ENCODE results near the gene ZKSCAN1.
"Not testable (repeated sequence)": the region's sequence is repeated elsewhere in the genome, so short reads cannot be mapped to it uniquely, and the experiment has no call there.

ZKSCAN1 gene

DNA sequence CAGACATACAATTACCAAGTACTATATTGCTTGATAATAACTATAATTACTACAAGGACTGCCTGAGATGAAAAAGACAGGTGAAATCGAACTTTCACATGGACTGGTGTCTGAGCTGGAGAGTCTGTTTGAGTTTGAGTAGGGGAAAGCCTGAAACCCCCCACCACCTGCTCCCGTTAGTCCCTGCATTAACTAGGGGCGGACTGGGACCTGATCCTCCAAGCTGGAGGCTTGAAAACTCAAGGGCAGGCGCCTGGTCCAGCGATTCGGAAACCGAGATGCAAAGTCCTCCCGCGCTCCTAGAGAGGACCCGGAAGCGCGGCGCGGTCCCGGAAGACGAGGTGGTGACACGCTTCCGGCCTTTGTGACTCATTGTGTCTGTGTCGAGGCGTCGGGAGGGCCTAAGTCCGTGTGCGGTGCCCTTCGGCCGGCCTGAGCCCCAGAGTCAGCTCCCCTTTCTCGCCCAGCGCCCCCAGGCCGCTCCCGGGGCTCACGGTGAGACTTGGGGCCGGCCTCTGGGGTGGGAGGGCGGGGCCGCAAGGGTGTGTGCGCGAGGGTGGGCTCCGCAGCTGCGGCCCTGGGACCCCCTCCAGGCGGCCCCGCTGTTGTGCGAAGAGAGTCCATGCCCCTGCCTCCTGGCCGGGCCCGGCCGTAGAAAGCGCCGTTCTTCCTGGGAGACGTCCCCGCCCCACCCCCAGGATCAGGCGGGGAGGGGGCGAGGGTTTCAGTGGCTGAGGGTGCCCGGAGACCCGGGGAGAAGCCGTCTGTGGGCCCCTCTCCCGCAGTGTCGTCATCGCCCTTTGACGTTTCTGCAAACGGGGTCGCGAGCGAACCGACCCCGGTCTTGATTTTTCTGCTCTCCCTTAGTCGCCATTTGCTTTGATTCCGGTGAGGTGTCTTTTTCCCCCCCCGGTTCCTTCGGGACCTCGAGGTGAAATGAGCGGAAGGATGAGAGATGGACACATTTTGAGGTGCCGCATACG is at the start of gene ZKSCAN1:
ZKSCAN1 (plus strand) TSS at position 365 of the 983 bp plus-strand sequence. CDS start 7,911 bp downstream, outside the sequence.
- WGBS (ENCODE audit: insufficient coverage, insufficient read length), result no CpG with 5 or more reads among the region's 70 CpGs
- Histone ChIP-seq H3K27me3 (ENCODE audit: control insufficient read depth, insufficient read depth, low read length) (no peaks in the 10 kb centered on the region), H3K27ac (ENCODE audit: low read length) (no peak within 1 kb of the TSS), H3K9me3 (ENCODE audit: control insufficient read depth, insufficient read depth, low read length) (no peaks in the 10 kb centered on the region), H3K36me3 (ENCODE audit: control insufficient read depth, insufficient read depth, low read length) (no peaks in the 10 kb centered on the region), H3K4me1 (ENCODE audit: control insufficient read depth, insufficient read depth, low read length) (no peaks in the 10 kb centered on the region), H3K4me3 (ENCODE audit: low read length) (peak within 1 kb of the TSS; percentile 78)
- peak; percentile 73 for DNase-seq (ENCODE audit: low read depth, low spot score)

DNA sequence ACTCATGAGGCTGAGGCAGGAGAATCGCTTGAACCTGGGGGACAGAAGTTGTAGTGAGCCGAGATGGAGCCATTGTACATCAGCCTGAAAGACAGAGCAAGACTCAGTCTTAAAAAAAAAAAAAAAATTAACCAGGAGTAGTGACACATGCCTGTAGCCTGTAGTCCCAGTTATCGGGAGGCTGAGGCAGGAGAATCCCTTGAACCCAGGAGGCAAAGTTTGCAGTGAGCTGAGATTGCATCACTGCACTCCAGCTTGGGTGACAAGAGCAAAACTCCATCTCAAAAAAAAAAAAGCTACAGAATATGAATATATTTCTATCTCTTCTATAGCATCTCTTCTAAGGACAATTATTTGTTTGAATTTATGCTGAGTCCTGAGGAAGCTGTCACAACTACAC is 46.1 kb upstream of the ZKSCAN1 start:
- Histone ChIP-seq H3K4me1 (ENCODE audit: control insufficient read depth, insufficient read depth, low read length) (no peaks in the 10 kb centered on the region), H3K9me3 (ENCODE audit: control insufficient read depth, insufficient read depth, low read length) (no peaks in the 10 kb centered on the region), H3K27me3 (ENCODE audit: control insufficient read depth, insufficient read depth, low read length) (no peaks in the 10 kb centered on the region), H3K27ac (ENCODE audit: low read length) (no peak overlapping the region), H3K4me3 (ENCODE audit: low read length) (no peak overlapping the region), H3K36me3 (ENCODE audit: control insufficient read depth, insufficient read depth, low read length) (no peaks in the 10 kb centered on the region)
- no CpG with 5 or more reads among the region's 3 CpGs for WGBS (ENCODE audit: insufficient coverage, insufficient read length)
- DNase-seq (ENCODE audit: low read depth, low spot score), result no peak

DNA sequence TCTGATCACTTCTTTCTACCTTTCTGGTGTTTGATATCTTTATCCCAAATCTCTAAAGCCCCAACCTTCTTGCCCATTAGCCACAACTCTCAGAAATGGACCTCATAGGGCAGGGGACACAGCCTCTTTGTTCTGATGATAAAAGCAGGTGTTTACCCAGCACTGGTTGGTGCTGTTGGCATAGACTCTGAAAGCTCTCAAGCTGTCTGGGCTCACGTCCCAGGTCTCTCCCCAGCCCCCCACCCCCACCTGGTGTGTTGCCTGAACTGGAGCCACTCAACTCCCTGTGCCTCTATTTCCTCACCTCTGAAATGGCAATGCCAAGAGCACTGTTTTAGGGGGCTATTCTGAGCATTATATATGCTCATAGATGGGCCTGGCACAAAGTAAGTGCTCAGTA is 45.6 kb upstream of the ZKSCAN1 start:
- not testable (repeated sequence) for H3K27ac ChIP-seq (ENCODE audit: low read length); H3K4me1 ChIP-seq (ENCODE audit: control insufficient read depth, insufficient read depth, low read length); H3K27me3 ChIP-seq (ENCODE audit: control insufficient read depth, insufficient read depth, low read length); DNase-seq (ENCODE audit: low read depth, low spot score); H3K4me3 ChIP-seq (ENCODE audit: low read length); H3K9me3 ChIP-seq (ENCODE audit: control insufficient read depth, insufficient read depth, low read length); H3K36me3 ChIP-seq (ENCODE audit: control insufficient read depth, insufficient read depth, low read length)
- WGBS (ENCODE audit: insufficient coverage, insufficient read length), result no CpG with 5 or more reads among the region's 1 CpG

DNA sequence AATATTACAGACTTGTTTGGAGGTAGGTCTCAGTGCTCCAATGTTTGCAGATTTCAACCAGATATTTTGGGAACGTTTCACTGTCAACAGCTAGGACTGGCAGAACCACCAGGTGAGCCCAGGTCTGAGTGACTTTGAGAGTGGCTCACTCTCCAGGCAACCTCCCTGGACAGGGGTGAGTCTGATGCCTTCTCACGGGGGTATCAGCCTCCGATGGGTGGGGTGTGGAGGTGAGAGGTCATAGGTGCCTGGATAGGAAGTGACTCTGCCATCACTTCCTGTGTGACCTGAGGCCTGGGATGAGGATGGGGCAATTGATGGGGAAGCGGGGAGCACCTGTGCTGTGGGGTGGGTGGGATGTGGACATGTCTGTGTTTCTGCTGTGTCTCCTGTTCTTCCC is 44.2 kb upstream of the ZKSCAN1 start:
- DNase-seq (ENCODE audit: low read depth, low spot score), result no peak
- H3K9me3 ChIP-seq (ENCODE audit: control insufficient read depth, insufficient read depth, low read length), result no peaks in the 10 kb centered on the region

DNA sequence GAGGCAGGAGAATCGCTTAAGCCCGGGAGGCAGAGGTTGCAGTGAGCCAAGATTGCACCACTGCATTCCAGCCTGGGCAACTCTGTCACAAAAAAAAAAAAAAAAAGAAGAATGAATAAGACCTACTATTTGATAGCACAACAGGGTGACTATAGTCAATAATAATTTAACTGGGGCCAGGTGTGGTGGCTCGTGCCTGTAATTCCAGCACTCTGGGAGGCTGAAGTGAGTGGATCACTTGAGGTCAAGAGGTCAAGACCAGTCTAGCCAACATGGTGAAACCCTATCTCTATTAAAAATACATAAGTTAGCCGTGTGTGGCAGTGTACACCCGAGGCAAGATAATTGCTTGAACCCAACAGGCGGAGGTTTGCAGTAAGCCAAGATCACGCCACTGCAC is 41.6 kb upstream of the ZKSCAN1 start:
- no CpG with 5 or more reads among the region's 7 CpGs for WGBS (ENCODE audit: insufficient coverage, insufficient read length)
- H3K4me1 ChIP-seq (ENCODE audit: control insufficient read depth, insufficient read depth, low read length); H3K9me3 ChIP-seq (ENCODE audit: control insufficient read depth, insufficient read depth, low read length); H3K27me3 ChIP-seq (ENCODE audit: control insufficient read depth, insufficient read depth, low read length); H3K27ac ChIP-seq (ENCODE audit: low read length); H3K36me3 ChIP-seq (ENCODE audit: control insufficient read depth, insufficient read depth, low read length); H3K4me3 ChIP-seq (ENCODE audit: low read length); DNase-seq (ENCODE audit: low read depth, low spot score): not testable (repeated sequence)

More for the DNA sequence above, 44.2 kb upstream of the ZKSCAN1 start:
- Histone ChIP-seq H3K27me3 (ENCODE audit: control insufficient read depth, insufficient read depth, low read length) (no peaks in the 10 kb centered on the region), H3K4me3 (ENCODE audit: low read length) (no peak overlapping the region), H3K4me1 (ENCODE audit: control insufficient read depth, insufficient read depth, low read length) (peaks cover 2% of the 10 kb centered on the region; the same call in 1 of the 2 replicates), H3K36me3 (ENCODE audit: control insufficient read depth, insufficient read depth, low read length) (no peaks in the 10 kb centered on the region), H3K27ac (ENCODE audit: low read length) (no peak overlapping the region)
- no CpG with 5 or more reads among the region's 4 CpGs for WGBS (ENCODE audit: insufficient coverage, insufficient read length)

DNA sequence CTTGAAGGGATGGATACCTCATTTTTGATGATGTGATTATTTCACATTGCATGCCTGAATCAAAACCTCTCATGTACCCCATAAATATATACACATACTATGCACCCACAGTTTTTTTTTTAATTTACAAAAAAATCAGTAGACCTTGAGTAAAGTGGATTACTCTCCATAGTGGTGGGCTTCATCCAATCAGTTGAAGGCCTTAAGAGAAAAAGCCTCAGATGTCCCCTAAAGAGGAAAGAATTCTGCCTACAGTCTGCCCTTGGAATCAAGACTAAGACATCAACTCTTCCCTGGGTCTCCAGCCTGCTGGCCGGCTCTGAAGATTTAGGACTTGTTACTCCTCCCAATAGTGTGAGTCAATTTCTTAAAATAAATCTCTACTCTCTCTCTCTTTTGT is 40.7 kb upstream of the ZKSCAN1 start:
- H3K36me3 ChIP-seq (ENCODE audit: control insufficient read depth, insufficient read depth, low read length), result no peaks in the 10 kb centered on the region
- WGBS (ENCODE audit: insufficient coverage, insufficient read length), result no CpG with 5 or more reads among the region's 1 CpG

DNA sequence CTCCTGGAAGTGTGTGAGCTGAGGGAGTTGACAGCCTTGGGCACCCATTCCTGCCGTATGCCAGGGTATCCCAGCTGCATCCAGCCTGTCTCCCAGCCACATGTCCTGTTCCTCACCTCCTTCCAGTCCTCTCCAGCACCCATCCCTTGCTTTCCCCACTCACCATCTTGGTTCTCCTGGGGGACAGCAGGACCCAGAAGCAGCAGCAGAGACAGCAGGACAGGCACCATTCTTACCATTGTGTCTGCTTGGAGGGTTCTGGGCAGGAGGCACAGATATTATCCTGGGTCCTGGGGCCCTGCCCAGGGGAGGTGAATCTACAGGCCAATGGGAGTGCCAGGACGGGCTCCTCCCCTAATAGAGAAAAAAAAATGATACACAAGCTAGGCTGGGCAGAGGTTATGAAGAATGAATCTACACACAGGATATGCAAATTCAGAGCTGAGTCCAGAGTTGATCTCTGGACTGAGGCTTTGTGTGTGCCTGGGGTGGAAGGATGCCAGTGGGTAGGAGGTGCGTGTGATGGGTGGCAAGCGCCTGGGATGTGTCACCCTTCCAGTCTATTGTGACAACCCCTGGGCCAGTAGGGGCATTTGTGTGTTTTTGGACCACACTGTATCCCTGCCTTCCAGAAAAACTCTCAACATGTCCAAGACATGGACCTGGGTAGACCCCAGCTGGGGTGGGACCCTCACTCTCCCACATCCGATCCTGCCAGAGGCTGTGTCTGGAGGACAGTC is 39.4 kb upstream of the ZKSCAN1 start, which contains the start of gene AZGP1:
AZGP1 (minus strand) TSS at position 250 of the 740 bp plus-strand sequence; CDS start at position 239, 11 bp downstream.
- no CpG with 5 or more reads among the region's 5 CpGs for WGBS (ENCODE audit: insufficient coverage, insufficient read length)
- Histone ChIP-seq H3K4me1 (ENCODE audit: control insufficient read depth, insufficient read depth, low read length) (peaks cover 4% of the 10 kb centered on the region; the same call in 1 of the 2 replicates), H3K36me3 (ENCODE audit: control insufficient read depth, insufficient read depth, low read length) (no peaks in the 10 kb centered on the region), H3K27me3 (ENCODE audit: control insufficient read depth, insufficient read depth, low read length) (no peaks in the 10 kb centered on the region), H3K4me3 (ENCODE audit: low read length) (no peak within 1 kb of the TSS), H3K27ac (ENCODE audit: low read length) (no peak within 1 kb of the TSS), H3K9me3 (ENCODE audit: control insufficient read depth, insufficient read depth, low read length) (no peaks in the 10 kb centered on the region)
- DNase-seq (ENCODE audit: low read depth, low spot score), result no peak

More for the DNA sequence above, 40.7 kb upstream of the ZKSCAN1 start:
- no peak for DNase-seq (ENCODE audit: low read depth, low spot score)
- Histone ChIP-seq H3K4me3 (ENCODE audit: low read length) (no peak overlapping the region), H3K4me1 (ENCODE audit: control insufficient read depth, insufficient read depth, low read length) (peaks cover 2% of the 10 kb centered on the region; the same call in 1 of the 2 replicates), H3K27me3 (ENCODE audit: control insufficient read depth, insufficient read depth, low read length) (no peaks in the 10 kb centered on the region), H3K9me3 (ENCODE audit: control insufficient read depth, insufficient read depth, low read length) (no peaks in the 10 kb centered on the region), H3K27ac (ENCODE audit: low read length) (no peak overlapping the region)

DNA sequence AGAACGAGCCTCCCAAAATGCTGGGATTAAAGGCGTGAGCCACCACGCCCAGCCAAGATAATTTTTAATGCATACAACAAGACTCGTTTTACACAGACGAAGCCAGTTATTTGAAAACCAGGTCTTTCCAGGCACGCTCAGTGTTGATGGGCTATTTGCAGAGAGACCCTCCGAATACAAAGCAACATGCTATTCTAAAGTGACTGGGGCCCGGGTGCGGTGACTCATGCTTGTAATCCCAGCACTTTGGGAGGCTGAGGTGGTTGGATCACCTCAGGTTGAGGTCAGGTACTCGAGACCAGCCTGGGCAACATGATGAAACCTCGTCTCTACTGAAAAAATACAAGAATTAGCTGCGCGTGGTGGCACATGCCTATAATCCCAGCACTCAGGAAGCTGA is 38.8 kb upstream of the ZKSCAN1 start:
- H3K4me3 ChIP-seq (ENCODE audit: low read length), result no peak overlapping the region
- no peaks in the 10 kb centered on the region for H3K27me3 ChIP-seq (ENCODE audit: control insufficient read depth, insufficient read depth, low read length)
- no CpG with 5 or more reads among the region's 13 CpGs for WGBS (ENCODE audit: insufficient coverage, insufficient read length)
- no peak for DNase-seq (ENCODE audit: low read depth, low spot score)
- H3K27ac ChIP-seq (ENCODE audit: low read length), result no peak overlapping the region
- peaks cover 4% of the 10 kb centered on the region; the same call in 1 of the 2 replicates for H3K4me1 ChIP-seq (ENCODE audit: control insufficient read depth, insufficient read depth, low read length)
- H3K9me3 ChIP-seq (ENCODE audit: control insufficient read depth, insufficient read depth, low read length), result no peaks in the 10 kb centered on the region
- H3K36me3 ChIP-seq (ENCODE audit: control insufficient read depth, insufficient read depth, low read length), result no peaks in the 10 kb centered on the region

DNA sequence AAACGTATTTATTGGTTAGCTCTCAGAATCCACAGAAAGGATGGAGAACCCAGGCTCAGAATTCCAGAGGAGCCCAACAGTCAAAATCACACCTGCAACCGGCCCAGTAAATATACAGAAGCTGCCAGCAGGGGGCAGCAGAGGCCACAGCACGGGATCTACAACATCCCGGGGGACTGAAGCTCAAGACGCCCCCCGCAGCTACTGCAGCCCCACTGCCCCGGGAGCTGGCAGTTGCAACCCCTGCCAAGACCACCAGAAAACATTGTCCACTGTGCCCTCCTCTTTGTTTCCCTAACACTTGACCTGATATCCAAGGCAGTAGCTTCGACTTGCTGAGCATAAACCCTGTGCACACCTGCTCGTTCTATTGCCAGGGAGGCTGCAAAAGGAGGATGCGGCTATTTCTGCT is 35.6 kb upstream of the ZKSCAN1 start:
- not testable (repeated sequence) for H3K4me3 ChIP-seq (ENCODE audit: low read length); DNase-seq (ENCODE audit: low read depth, low spot score); H3K27me3 ChIP-seq (ENCODE audit: control insufficient read depth, insufficient read depth, low read length); H3K4me1 ChIP-seq (ENCODE audit: control insufficient read depth, insufficient read depth, low read length); H3K9me3 ChIP-seq (ENCODE audit: control insufficient read depth, insufficient read depth, low read length); H3K27ac ChIP-seq (ENCODE audit: low read length); H3K36me3 ChIP-seq (ENCODE audit: control insufficient read depth, insufficient read depth, low read length)
- WGBS (ENCODE audit: insufficient coverage, insufficient read length), result no CpG with 5 or more reads among the region's 10 CpGs

DNA sequence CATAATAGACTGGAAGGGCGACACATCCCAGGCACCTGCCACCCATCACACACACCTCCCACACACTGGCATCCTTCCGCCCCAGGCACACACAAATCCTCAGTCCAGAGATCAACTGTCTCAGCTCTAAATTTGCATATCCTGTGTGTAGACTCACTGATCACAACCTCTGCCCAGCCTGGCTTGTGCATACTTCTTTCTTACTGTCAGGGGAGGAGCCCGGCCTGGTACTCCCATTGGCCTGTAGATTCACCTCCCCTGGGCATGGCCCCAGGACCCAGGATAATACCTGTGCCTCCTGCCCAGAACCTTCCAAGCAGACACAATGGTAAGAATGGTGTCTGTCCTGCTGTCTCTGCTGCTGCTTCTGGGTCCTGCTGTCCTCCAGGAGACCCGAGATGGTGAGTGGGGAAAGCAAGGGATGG is 34.9 kb upstream of the ZKSCAN1 start:
- H3K36me3 ChIP-seq (ENCODE audit: control insufficient read depth, insufficient read depth, low read length); H3K27me3 ChIP-seq (ENCODE audit: control insufficient read depth, insufficient read depth, low read length); H3K9me3 ChIP-seq (ENCODE audit: control insufficient read depth, insufficient read depth, low read length); H3K27ac ChIP-seq (ENCODE audit: low read length); DNase-seq (ENCODE audit: low read depth, low spot score); H3K4me3 ChIP-seq (ENCODE audit: low read length); H3K4me1 ChIP-seq (ENCODE audit: control insufficient read depth, insufficient read depth, low read length): not testable (repeated sequence)
- whole genome bisulfite sequencing (ENCODE audit: insufficient coverage, insufficient read length), result no CpG with 5 or more reads among the region's 4 CpGs

Measured in iPS DF 6.9 (cell line).